IgD-negative memory B cell (primary cell): ENCODE measurements around the gene SCN2B. TPM values are rescaled to one million over a fixed set of nuclear protein-coding genes. Genes with fewer than 3 reads are reported as not detected.

Experiments
- H3K27ac Mint-ChIP-seq, 3 donors: one replicate each; pipeline ENCODE4 v1.8.0; 2020 to 2022; ENCODE audit warnings: mild to moderate bottlenecking in 3 of 3, mixed read lengths in 3 of 3, moderate library complexity in 1 of 3
- H3K27me3 Mint-ChIP-seq: one replicate; pipeline ENCODE4 v1.8.0; 2021; ENCODE audit warnings: mixed read lengths
- H3K36me3 Mint-ChIP-seq: one replicate; pipeline ENCODE4 v1.8.0; 2020; ENCODE audit warnings: mild to moderate bottlenecking, mixed read lengths
- H3K4me1 Mint-ChIP-seq, 3 donors: one replicate each; pipeline ENCODE4 v1.8.0; 2020 to 2022; ENCODE audit warnings: mixed read lengths in 3 of 3, mild to moderate bottlenecking in 1 of 3
- H3K4me3 Mint-ChIP-seq, 4 donors: one replicate each; pipeline ENCODE4 v1.8.0; 2020 to 2022; ENCODE audit warnings: mild to moderate bottlenecking in 4 of 4, mixed read lengths in 4 of 4, moderate library complexity in 3 of 4
- H3K9me3 Mint-ChIP-seq, 3 donors: one replicate each; pipeline ENCODE4 v1.8.0; 2020 to 2021; ENCODE audit warnings: mixed read lengths in 3 of 3, mild to moderate bottlenecking in 1 of 3
- polyA plus RNA-seq: library from polyadenylated mRNA; unstranded; fragments of 300-500 nt; fragmentation: Illumina TruSeq; gene quantifications from one replicate; pipeline ENCODE4 v1.2.3, GENCODE V29; 2021

The SCN2B gene
- polyA plus RNA-seq: not detected

- Mint-ChIP-seq H3K4me3 (no peak within 1 kb of the TSS), H3K9me3 (no peaks in the 10 kb centered on the region), H3K27me3 (peaks cover 15% of the 10 kb centered on the region), H3K4me1 (peaks cover 0 to 4% (median 2%) of the 10 kb centered on the region in 3 donors), H3K36me3 (no peaks in the 10 kb centered on the region), H3K27ac (no peak within 1 kb of the TSS)
Observed at GRCh38 chr11:118175993-118176777, at the start of gene SCN2B. SCN2B (minus strand) TSS chr11:118176639; CDS start chr11:118176431, 208 bp downstream.

- Mint-ChIP-seq H3K27ac (peak within 1 kb of the TSS in 2 of 3 donors; percentile 37 to 73), H3K9me3 (no peaks in the 10 kb centered on the region), H3K27me3 (peaks cover 21% of the 10 kb centered on the region), H3K4me1 (peaks cover 29 to 47% (median 38%) of the 10 kb centered on the region in 3 donors), H3K36me3 (peaks cover 7% of the 10 kb centered on the region), H3K4me3 (peak within 1 kb of the TSS in 3 of 4 donors; percentile 18 to 76 (median 43))
Observed at GRCh38 chr11:118224511-118225188, 48.2 kb upstream of the SCN2B start, which contains the start of gene JAML. JAML (minus strand) TSS chr11:118225011; CDS start chr11:118214866, 10,145 bp downstream.

- Mint-ChIP-seq H3K27me3 (peaks cover 26% of the 10 kb centered on the region), H3K4me1 (peaks cover 25 to 41% (median 31%) of the 10 kb centered on the region in 3 donors), H3K4me3 (peak overlapping the region in 3 of 4 donors; percentile 12 to 76 (median 43)), H3K9me3 (no peaks in the 10 kb centered on the region), H3K36me3 (peaks cover 4% of the 10 kb centered on the region), H3K27ac (peak overlapping the region in 1 of 3 donors; percentile 2)
Observed at GRCh38 chr11:118223992-118224391, 47.6 kb upstream of the SCN2B start.

- Mint-ChIP-seq H3K27ac (peak overlapping the region in 1 of 3 donors; percentile 2), H3K4me1 (peaks cover 24 to 39% (median 30%) of the 10 kb centered on the region in 3 donors), H3K4me3 (peak overlapping the region in 3 of 4 donors; percentile 12 to 43 (median 31)), H3K36me3 (peaks cover 4% of the 10 kb centered on the region), H3K9me3 (no peaks in the 10 kb centered on the region), H3K27me3 (peaks cover 26% of the 10 kb centered on the region)
Observed at GRCh38 chr11:118223570-118223969, 47.1 kb upstream of the SCN2B start.

GRCh38 chr11:118222437-118222836 is 46.0 kb upstream of the SCN2B start:
- peaks cover 13 to 27% (median 20%) of the 10 kb centered on the region in 3 donors for H3K4me1 Mint-ChIP-seq
- H3K27ac Mint-ChIP-seq: no peak overlapping the region
- H3K4me3 Mint-ChIP-seq: no peak overlapping the region
- H3K9me3 Mint-ChIP-seq: no peaks in the 10 kb centered on the region
- H3K27me3 Mint-ChIP-seq: peaks cover 34% of the 10 kb centered on the region
- peaks cover 8% of the 10 kb centered on the region for H3K36me3 Mint-ChIP-seq

GRCh38 chr11:118221419-118221818 is 45.0 kb upstream of the SCN2B start:
- peaks cover 8% of the 10 kb centered on the region for H3K36me3 Mint-ChIP-seq
- peaks cover 7 to 23% (median 16%) of the 10 kb centered on the region in 3 donors for H3K4me1 Mint-ChIP-seq
- peaks cover 43% of the 10 kb centered on the region for H3K27me3 Mint-ChIP-seq
- H3K27ac Mint-ChIP-seq: peak overlapping the region in 1 of 3 donors; percentile 23
- H3K9me3 Mint-ChIP-seq: no peaks in the 10 kb centered on the region
- no peak overlapping the region for H3K4me3 Mint-ChIP-seq

GRCh38 chr11:118219732-118220131 is 43.3 kb upstream of the SCN2B start:
- H3K9me3 Mint-ChIP-seq: no peaks in the 10 kb centered on the region
- peaks cover 11 to 20% (median 18%) of the 10 kb centered on the region in 3 donors for H3K4me1 Mint-ChIP-seq
- H3K4me3 Mint-ChIP-seq: no peak overlapping the region
- peaks cover 5% of the 10 kb centered on the region for H3K36me3 Mint-ChIP-seq
- H3K27me3 Mint-ChIP-seq: peaks cover 47% of the 10 kb centered on the region
- no peak overlapping the region for H3K27ac Mint-ChIP-seq

DNA sequence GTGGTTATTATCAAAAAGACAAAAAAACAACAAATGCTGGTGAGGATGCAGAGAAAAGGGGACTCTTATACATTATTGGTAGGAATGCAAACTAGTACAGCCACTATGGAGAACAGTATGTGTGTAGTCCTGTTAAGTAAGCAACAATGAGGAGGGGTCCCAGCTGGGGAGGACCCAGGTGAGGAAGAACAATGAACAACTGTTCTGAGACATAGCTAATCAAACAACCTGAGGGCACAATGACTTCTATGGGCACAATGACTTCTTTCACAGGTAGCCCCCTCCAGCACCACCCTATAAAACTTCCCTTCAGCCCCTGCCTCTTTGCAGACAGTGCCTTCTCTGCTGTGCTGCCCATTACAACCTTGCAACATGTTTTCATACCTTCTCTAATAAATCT is 42.8 kb upstream of the SCN2B start:
- Mint-ChIP-seq H3K9me3 (no peaks in the 10 kb centered on the region), H3K4me1 (peaks cover 11 to 22% (median 19%) of the 10 kb centered on the region in 3 donors), H3K4me3 (no peak overlapping the region), H3K36me3 (peaks cover 5% of the 10 kb centered on the region), H3K27ac (no peak overlapping the region), H3K27me3 (peaks cover 48% of the 10 kb centered on the region)

DNA sequence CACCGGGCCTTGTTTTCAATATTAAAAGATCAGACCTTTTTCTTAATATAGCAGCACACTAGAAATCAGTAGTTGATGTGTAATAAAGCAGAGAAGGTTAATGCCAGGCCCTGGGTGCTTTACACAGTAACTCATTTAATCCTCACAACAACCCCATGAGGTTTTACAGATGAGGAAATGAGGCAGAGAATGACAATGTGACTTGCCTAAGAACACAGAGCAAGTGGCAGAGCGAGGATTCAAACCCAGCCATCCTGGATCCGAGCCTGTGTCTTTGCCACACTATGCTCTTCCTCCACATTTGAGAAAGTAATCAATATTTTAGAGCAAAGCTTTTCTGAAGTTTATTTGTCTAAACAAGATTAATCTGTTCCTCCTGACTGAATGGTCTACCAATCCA is 41.1 kb upstream of the SCN2B start:
- H3K36me3 Mint-ChIP-seq: peaks cover 3% of the 10 kb centered on the region
- peaks cover 53% of the 10 kb centered on the region for H3K27me3 Mint-ChIP-seq
- H3K27ac Mint-ChIP-seq: no peak overlapping the region
- H3K4me1 Mint-ChIP-seq: peaks cover 17 to 36% (median 17%) of the 10 kb centered on the region in 3 donors
- no peaks in the 10 kb centered on the region for H3K9me3 Mint-ChIP-seq
- peak overlapping the region in 1 of 4 donors; percentile 39 for H3K4me3 Mint-ChIP-seq

GRCh38 chr11:118216621-118217481 is 40.4 kb upstream of the SCN2B start:
- Mint-ChIP-seq H3K9me3 (no peaks in the 10 kb centered on the region), H3K27me3 (peaks cover 60% of the 10 kb centered on the region), H3K4me1 (peaks cover 17 to 37% (median 21%) of the 10 kb centered on the region in 3 donors)

DNA sequence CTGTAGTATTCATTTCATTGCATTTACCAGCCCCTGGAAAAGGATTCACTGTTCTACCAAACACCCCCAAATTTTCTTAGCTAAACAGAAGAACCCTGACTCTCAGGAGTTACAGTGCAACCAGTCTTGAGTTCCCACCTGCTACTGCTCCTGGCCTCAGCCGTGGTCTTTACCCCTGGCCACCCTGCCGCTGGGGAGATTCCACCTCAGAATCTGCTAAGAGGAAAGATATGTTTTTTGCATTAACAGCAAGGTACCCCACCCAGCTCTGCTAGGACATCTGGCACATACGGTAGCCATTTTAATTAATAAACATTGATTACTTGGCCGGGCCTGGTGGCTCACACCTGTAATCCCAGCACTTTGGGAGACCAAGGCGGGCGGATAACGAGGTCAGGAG is 39.3 kb upstream of the SCN2B start:
- H3K36me3 Mint-ChIP-seq: peaks cover 3% of the 10 kb centered on the region
- H3K27me3 Mint-ChIP-seq: peaks cover 60% of the 10 kb centered on the region
- no peaks in the 10 kb centered on the region for H3K9me3 Mint-ChIP-seq
- peak overlapping the region in 1 of 4 donors; percentile 4 for H3K4me3 Mint-ChIP-seq
- H3K27ac Mint-ChIP-seq: no peak overlapping the region
- H3K4me1 Mint-ChIP-seq: peaks cover 17 to 39% (median 24%) of the 10 kb centered on the region in 3 donors

More at GRCh38 chr11:118216621-118217481, 40.4 kb upstream of the SCN2B start:
- Mint-ChIP-seq H3K36me3 (peaks cover 3% of the 10 kb centered on the region), H3K4me3 (peak overlapping the region in 1 of 4 donors; percentile 18), H3K27ac (no peak overlapping the region)

GRCh38 chr11:118215262-118215661 is 38.8 kb upstream of the SCN2B start:
- peaks cover 3% of the 10 kb centered on the region for H3K36me3 Mint-ChIP-seq
- no peak overlapping the region for H3K27ac Mint-ChIP-seq
- H3K4me1 Mint-ChIP-seq: peaks cover 17 to 39% (median 24%) of the 10 kb centered on the region in 3 donors
- H3K4me3 Mint-ChIP-seq: peak overlapping the region in 1 of 4 donors; percentile 41
- H3K9me3 Mint-ChIP-seq: no peaks in the 10 kb centered on the region
- peaks cover 63% of the 10 kb centered on the region for H3K27me3 Mint-ChIP-seq

DNA sequence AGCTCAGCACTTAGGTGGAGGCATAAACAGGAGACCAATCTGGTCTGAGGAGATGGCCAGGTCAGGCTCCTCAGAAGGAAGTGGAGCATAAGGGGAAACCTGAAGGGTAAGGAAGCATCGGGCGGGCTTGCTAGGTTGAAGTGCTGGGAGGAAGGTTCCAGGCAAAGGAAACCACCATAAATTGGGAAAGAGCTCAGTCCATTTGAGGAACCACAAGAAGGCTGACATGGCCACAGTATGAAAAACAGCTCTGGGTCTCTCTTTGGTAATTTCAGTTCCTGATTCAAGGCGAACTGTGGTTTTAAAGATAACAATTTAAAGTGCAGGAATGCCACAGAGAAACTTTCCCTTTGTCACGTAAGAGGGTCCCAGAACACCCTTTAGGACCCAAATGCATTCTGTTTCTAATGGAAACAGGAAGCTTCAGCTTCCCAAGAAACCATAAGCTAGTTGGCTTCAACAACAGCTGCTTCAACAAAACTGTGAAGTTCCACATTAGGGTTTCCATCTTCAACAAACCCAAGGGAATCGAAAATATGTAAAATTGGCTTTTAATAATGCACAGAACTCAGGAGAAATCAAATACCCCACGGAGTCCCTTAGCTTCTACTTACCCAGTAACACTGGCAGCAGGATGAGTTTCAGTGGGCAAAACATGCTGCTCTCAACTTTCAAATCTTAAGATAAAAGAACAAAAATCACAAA is 37.9 kb upstream of the SCN2B start:
- peaks cover 58% of the 10 kb centered on the region for H3K27me3 Mint-ChIP-seq
- H3K9me3 Mint-ChIP-seq: no peaks in the 10 kb centered on the region
- peaks cover 6% of the 10 kb centered on the region for H3K36me3 Mint-ChIP-seq
- peaks cover 17 to 39% (median 24%) of the 10 kb centered on the region in 3 donors for H3K4me1 Mint-ChIP-seq
- H3K27ac Mint-ChIP-seq: no peak overlapping the region
- peak overlapping the region in 2 of 4 donors; percentile 77 to 80 for H3K4me3 Mint-ChIP-seq

DNA sequence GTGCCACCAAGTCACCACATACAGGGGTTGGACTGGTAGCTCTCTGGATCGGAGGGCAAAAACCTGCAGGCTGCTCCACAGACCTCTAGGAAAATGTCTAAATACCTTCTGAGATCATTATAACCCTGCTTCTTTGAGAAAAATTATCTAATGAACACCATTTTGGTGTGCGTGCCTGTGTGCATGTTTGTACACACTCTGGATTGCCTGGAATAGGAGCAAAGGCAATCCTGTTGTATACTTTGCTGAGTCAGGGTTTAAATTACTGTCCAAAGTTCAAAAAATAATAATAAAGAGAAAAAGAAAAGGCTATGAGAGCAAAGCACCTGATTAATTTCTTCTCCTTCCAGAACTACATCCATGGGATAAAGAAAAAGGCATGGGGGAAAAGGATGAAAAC is 37.3 kb upstream of the SCN2B start:
- H3K4me1 Mint-ChIP-seq: peaks cover 17 to 39% (median 24%) of the 10 kb centered on the region in 3 donors
- H3K9me3 Mint-ChIP-seq: no peaks in the 10 kb centered on the region
- peaks cover 6% of the 10 kb centered on the region for H3K36me3 Mint-ChIP-seq
- no peak overlapping the region for H3K27ac Mint-ChIP-seq
- H3K27me3 Mint-ChIP-seq: peaks cover 55% of the 10 kb centered on the region
- H3K4me3 Mint-ChIP-seq: peak overlapping the region in 1 of 4 donors; percentile 77
